Measurements from ENCODE around the gene CDH1.
"Not testable (repeated sequence)": the region's sequence is repeated elsewhere in the genome, so short reads cannot be mapped to it uniquely, and the experiment has no call there.

CDH1 gene

DNA sequence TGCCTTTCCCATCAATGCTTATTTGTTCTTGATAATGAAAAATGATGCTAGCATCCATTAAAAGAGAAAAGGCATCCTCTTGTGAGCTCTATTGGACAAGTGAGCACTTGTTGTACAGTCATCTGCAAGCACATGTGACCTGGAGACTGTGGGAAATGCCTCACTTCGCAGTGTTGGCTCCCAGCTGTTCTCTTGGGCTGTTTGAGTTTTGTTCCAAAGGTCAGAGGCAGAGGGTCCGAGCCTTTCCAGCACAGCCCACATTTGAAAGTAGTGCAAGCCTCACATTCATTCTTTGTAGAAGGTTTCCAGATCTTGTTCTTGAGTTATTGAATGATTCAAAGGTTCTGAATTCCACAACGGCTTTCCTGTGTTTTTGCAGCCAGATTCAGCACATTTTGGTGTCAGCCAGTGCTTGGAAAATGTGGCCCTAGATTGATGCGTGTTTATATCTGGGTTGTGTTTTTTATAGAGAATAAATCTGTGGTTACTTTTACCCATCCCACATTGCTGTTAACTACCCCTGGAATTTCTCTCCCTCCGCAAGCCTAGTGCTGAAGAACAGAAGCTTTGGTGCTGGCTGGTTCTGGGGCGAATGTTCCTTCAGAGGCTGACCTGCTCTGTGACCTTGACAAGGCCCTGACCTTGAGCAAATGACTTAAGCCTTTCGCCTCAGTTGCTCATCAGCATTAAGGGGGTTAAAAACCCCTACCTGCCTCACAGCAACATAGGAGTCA is 49.8 kb downstream of the CDH1 start:
- Mint-ChIP-seq H3K36me3 (no peaks in the 10 kb centered on the region), H3K9me3 (no peaks in the 10 kb centered on the region), H3K27ac (no peak overlapping the region), H3K4me3 (no peak overlapping the region), H3K4me1 (peaks cover 6% of the 10 kb centered on the region)
- no peak for DNase-seq (ENCODE audit: low spot score in 2 of 2)
- no peak for ATAC-seq

DNA sequence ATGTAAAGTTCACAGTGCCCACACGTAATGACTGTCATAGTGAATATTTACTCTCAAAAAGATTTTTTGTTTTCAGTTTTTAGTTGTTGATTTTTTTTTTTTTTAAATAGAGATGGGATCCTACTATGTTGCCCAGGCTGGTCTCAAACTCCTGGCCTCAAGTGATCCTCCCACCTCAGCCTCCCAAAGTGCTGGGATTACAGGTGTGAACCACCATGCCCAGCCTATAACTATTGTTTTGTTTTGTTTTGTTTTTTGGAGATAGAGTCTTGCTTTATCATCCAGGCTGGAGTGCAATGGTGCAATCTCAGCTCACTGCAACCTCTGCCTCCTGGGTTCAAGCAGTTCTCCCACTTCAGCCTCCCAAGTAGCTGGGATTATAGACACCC is 50.3 kb downstream of the CDH1 start:
- not testable (repeated sequence) for ATAC-seq; DNase-seq (ENCODE audit: low spot score in 2 of 2); H3K4me3 Mint-ChIP-seq; H3K36me3 Mint-ChIP-seq; H3K4me1 Mint-ChIP-seq; H3K9me3 Mint-ChIP-seq; H3K27ac Mint-ChIP-seq

DNA sequence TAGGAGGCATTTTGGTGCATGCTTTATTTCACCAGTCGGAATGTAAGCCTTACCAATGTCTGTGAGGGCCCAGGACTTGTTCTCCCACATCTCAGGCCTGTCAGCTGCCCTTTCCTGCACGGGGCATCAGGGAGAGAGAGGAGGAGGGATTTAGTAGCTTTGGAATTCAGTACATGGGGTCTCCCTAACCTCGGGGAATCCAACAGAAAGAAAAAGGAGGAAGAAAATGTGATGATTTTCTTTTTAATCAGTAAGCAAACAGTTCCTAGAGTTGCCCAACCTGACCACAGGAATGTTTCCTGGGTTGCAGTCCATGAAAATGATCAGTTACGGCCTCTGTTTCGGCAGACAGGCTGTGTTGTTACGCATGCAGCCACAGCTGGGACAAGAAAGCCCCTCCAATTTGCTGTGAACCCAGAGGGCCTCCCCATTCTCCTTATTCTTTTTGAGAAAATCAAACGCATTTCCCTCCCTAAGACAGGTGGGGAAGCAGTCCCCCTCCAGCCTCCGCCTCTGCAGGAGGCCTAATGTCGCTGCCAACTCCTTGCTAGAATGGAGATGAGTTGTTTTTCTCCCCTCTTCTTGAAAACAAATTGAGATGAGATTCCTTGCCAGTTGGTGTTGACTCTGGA is 53.2 kb downstream of the CDH1 start:
- ATAC-seq: no peak
- Mint-ChIP-seq H3K4me3 (no peak overlapping the region), H3K9me3 (no peaks in the 10 kb centered on the region), H3K4me1 (no peaks in the 10 kb centered on the region), H3K36me3 (no peaks in the 10 kb centered on the region), H3K27ac (no peak overlapping the region)
- no peak for DNase-seq (ENCODE audit: low spot score in 2 of 2)

DNA sequence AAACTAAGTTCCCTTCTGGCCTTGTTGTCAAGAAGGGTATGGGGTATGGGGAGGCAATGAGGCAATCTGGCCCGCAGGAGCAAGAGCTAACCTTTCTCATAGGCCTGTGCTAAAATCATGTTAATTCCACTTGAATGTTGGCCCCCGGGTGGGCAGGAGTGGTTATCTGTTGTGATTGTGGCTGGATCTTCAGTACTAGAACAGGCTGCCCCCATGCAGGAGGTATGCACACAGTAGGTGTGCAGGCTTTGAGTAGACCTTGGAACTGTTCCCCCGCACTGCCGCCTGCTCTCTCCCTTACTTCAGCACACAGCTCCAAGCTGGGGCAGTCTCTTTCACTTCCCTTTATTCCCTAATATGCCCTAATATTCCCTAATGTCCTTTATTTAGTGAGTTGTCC is 53.9 kb downstream of the CDH1 start:
- Mint-ChIP-seq H3K36me3 (no peaks in the 10 kb centered on the region), H3K4me3 (no peak overlapping the region), H3K27ac (no peak overlapping the region), H3K4me1 (no peaks in the 10 kb centered on the region), H3K9me3 (no peaks in the 10 kb centered on the region)
- DNase-seq (ENCODE audit: low spot score in 2 of 2): no peak
- ATAC-seq: no peak

DNA sequence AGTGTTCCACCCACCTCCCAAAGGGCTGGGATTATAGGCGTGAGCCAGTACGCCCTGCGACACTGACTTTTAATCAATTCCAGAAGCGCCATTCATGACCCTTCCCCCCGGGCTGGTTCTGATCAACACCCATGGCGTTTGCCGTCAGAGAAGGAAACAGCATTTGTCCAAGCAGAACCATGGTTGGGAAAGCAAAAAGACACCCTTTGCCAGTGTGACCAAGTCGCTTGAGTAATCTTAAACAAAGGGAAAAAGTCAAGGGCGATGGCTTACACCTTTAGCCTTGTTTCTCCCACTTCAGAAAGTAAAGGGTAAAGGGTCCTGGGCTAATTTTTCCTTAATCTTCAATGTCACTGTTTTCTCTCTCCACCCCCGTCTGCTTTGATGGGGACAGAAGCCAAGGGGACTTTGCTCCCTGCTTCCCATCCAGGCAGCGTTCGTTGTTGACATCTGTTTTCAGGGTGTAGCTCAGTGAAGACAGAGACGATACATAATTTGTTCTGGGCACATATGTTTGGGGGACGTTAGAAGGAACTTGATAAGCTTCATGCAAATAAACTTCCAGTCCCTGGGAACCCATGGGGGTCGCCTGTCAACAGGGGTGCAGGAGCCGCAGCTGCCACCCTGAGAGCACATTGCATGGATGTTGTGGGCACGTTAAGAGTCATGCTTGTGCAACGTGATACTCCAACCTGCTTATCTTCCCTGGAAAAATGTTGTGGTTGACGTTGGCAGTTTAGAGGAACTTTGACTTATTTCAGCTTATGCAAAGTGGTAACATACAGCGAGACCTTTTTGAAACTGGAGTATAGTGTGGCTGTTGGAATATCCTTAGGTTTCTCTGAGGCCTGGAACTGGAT is 55.6 kb downstream of the CDH1 start:
- no peaks in the 10 kb centered on the region for H3K4me1 Mint-ChIP-seq
- ATAC-seq (no peak), DNase-seq (ENCODE audit: low spot score in 2 of 2) (no peak)
- no peaks in the 10 kb centered on the region for H3K36me3 Mint-ChIP-seq
- H3K9me3 Mint-ChIP-seq: no peaks in the 10 kb centered on the region
- no peak overlapping the region for H3K4me3 Mint-ChIP-seq
- H3K27ac Mint-ChIP-seq: no peak overlapping the region

DNA sequence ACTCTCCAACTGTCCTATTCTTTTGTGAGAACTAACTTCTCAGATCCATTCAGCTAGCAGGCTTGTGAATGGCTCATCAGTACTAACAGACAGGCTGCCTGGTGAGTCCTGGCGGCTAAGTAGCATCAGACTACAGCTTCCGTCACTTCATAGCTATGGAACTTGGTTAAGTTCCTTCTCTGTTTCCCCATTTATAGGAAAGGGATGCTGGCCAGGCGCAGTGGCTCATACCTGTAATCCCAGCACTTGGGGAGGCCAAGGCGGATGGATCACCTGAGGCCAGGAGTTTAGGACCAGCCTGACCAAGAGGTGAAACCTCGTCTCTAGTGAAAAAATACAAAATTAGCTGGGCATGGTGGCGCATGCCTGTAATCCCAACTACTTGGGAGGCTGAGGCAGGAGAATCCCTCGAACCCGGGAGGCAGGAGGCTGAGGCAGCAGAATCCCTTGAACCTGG is 56.3 kb downstream of the CDH1 start:
- no peaks in the 10 kb centered on the region for H3K4me1 Mint-ChIP-seq
- H3K36me3 Mint-ChIP-seq: no peaks in the 10 kb centered on the region
- no peaks in the 10 kb centered on the region for H3K9me3 Mint-ChIP-seq
- ATAC-seq: no peak
- DNase-seq (ENCODE audit: low spot score in 2 of 2): no peak
- H3K4me3 Mint-ChIP-seq: no peak overlapping the region
- no peak overlapping the region for H3K27ac Mint-ChIP-seq

DNA sequence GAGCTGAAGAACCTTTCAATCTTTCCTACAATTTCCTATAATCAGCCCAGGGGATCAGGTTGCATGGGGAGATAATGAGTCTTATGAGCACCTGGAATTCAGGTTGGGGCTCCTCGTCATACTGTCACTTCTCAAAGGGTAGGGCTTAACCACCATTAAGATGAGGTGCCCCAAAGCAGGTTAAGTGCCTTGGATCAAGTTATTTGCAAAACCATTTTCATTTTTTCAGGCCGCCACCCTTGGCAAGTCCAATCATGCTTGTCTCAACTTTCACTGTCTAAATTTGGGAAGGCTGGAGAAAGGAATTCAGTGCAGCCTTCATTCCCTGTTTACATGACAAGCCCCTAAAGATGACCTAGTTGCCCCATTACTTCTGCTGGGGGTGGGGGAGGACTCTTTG is 61.3 kb downstream of the CDH1 start:
- DNase-seq (ENCODE audit: low spot score in 2 of 2) (no peak), ATAC-seq (no peak)
- no peaks in the 10 kb centered on the region for H3K9me3 Mint-ChIP-seq
- H3K4me1 Mint-ChIP-seq: no peaks in the 10 kb centered on the region
- no peak overlapping the region for H3K27ac Mint-ChIP-seq
- H3K4me3 Mint-ChIP-seq: no peak overlapping the region
- H3K36me3 Mint-ChIP-seq: no peaks in the 10 kb centered on the region

DNA sequence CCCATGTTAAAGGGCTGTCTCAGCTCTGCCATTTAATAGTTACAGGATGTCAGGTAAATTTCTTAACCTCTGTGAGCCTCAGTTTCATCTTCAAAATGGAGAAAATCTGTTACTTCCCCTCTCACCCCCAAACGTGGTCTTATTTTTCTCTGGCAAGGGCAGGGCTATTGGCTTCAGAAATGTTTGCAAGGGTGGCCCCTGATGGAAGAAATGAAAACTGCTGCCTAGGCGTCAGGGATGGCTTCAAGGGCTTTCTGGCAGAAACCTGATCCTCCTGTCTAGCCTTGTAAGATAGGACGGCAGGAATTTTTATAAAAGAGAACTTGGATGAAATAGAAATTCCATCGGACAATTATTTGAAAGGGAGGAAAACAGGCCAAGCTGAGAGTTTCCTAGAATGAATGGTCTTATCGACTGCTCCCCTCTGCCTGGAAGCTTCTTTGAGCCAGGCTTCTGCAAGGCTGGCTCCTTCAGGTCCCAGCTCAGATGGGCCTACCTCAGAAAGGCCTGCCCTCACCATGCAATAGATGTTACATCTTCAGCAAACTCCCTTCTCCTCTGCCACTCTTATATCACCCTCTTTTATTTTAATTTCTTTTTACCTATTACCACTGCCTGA is 63.3 kb downstream of the CDH1 start:
- Mint-ChIP-seq H3K4me3 (no peak overlapping the region), H3K4me1 (no peaks in the 10 kb centered on the region), H3K36me3 (no peaks in the 10 kb centered on the region), H3K9me3 (no peaks in the 10 kb centered on the region), H3K27ac (no peak overlapping the region)
- ATAC-seq (peak; percentile 49), DNase-seq (ENCODE audit: low spot score in 2 of 2) (peak; percentile 8 to 77)

DNA sequence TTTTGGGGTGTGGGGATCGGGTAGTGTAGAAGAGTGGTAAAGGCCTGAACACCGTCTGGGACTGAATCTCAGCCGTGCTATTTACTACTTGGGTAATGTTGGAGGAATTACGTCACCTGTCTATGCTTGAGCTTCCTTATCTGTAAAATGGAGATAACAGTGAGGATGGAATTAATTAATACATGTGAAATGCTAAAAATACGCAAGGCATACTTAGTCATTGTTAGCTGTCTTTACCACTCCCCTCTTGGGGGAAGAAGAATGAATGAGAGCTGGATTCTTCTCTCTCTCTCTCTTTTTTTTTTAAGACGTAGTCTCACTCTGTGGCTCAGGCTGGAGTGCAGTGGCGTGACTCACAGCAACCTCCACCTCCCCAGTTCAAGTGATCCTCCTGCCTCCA is 65.1 kb downstream of the CDH1 start:
- H3K9me3 Mint-ChIP-seq: no peaks in the 10 kb centered on the region

DNA sequence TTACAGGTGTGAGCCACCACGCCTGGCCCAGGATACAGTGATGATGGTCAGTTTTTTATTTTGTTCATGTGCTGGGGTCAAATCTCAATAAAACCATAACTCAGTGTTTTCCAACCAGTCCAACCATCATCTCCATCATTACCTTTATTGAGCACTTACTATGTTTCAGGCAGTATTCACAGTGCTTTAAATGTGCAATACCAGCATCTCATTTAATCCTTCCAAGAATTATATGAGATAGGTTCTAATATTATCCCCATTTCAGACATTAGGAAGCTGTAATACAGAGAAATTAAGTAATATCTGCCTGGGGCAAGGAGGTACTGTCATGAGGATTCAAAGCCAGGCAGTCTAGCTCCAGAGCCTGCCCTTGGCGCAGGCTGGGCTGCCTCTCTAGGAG is 69.3 kb downstream of the CDH1 start:
- Mint-ChIP-seq H3K36me3 (no peaks in the 10 kb centered on the region), H3K9me3 (no peaks in the 10 kb centered on the region), H3K4me3 (no peak overlapping the region), H3K27ac (no peak overlapping the region), H3K4me1 (no peaks in the 10 kb centered on the region)
- no peak for ATAC-seq
- DNase-seq (ENCODE audit: low spot score in 2 of 2): no peak

More for the DNA sequence above, 65.1 kb downstream of the CDH1 start:
- Mint-ChIP-seq H3K27ac (no peak overlapping the region), H3K4me3 (no peak overlapping the region), H3K4me1 (no peaks in the 10 kb centered on the region), H3K36me3 (no peaks in the 10 kb centered on the region)
- ATAC-seq (no peak), DNase-seq (ENCODE audit: low spot score in 2 of 2) (no peak)

DNA sequence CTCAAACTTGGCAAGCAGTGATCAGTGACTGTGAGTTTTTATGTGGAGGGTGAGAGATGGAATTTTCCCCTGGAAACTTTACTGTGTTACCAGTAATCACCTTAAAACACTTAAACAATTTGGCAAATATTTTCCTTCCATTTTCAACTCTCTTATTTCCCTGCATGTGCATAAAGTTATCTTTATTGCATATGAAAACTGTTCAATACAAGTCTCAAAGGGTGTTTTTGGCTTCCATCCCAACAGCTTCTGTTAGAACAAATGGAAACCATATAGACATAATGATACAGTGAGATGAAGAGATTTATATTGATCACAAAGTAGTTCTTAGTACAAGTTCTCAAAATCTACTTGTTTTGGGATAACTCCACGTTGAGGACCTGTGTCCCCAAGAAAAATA is 69.9 kb downstream of the CDH1 start:
- no peaks in the 10 kb centered on the region for H3K9me3 Mint-ChIP-seq
- H3K4me1 Mint-ChIP-seq: no peaks in the 10 kb centered on the region
- no peaks in the 10 kb centered on the region for H3K36me3 Mint-ChIP-seq
- no peak for DNase-seq (ENCODE audit: low spot score in 2 of 2)
- H3K4me3 Mint-ChIP-seq: no peak overlapping the region
- H3K27ac Mint-ChIP-seq: no peak overlapping the region
- no peak for ATAC-seq

DNA sequence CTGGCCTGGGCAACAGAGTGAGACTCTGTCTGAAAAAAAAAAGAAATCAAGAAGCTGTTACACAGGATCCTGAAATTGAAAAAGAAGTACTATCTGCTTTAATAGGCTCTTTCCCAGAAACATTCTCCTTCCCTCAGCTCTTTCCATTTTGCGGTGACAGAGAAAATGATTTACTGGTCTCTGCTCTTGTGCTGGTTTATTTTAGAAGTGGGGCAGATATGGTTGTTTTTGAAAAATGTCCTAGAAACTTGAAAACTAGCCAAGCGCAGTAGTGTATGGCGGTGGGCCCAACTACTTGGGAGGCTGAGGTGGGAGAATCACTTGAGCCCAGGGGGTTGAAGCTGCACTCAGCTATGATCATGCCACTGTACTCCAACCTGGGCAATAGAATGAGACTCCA is 77.4 kb downstream of the CDH1 start:
- DNase-seq (ENCODE audit: low spot score in 2 of 2): no peak
- Mint-ChIP-seq H3K9me3 (no peaks in the 10 kb centered on the region), H3K27ac (no peak overlapping the region), H3K4me3 (no peak overlapping the region), H3K36me3 (no peaks in the 10 kb centered on the region), H3K4me1 (no peaks in the 10 kb centered on the region)
- no peak for ATAC-seq

DNA sequence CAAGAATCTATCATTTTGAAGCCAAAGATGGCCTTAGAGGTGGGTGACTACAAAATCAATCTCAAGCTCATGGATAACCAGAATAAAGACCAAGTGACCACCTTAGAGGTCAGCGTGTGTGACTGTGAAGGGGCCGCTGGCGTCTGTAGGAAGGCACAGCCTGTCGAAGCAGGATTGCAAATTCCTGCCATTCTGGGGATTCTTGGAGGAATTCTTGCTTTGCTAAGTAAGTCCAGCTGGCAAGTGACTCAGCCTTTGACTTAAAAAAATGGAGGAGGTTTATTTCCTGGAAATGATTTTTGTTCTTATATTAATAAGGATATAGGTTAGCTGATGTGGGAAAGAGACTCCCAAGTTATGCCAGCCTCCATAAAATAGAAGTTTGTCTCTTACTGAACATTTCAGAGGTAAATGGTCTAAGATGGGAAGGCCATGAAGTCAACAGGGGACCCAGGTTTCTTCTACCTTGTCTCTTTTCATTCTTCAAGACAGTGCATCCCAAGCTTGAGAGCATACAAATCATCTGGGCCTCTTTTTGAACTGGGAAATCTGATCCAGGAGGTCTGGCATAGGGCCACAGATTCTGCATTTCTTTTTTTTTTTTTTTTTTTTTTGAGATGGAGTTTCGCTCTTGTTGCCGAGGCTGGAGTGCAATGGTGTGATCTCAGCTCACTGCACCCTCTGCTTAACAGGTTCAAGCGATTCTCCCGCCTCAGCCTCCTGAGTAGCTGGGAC is 86.5 kb downstream of the CDH1 start:
- Mint-ChIP-seq H3K4me3 (no peak overlapping the region), H3K9me3 (no peaks in the 10 kb centered on the region), H3K27ac (no peak overlapping the region), H3K4me1 (no peaks in the 10 kb centered on the region), H3K36me3 (no peaks in the 10 kb centered on the region)
- DNase-seq (ENCODE audit: low spot score in 2 of 2) (no peak), ATAC-seq (no peak)

DNA sequence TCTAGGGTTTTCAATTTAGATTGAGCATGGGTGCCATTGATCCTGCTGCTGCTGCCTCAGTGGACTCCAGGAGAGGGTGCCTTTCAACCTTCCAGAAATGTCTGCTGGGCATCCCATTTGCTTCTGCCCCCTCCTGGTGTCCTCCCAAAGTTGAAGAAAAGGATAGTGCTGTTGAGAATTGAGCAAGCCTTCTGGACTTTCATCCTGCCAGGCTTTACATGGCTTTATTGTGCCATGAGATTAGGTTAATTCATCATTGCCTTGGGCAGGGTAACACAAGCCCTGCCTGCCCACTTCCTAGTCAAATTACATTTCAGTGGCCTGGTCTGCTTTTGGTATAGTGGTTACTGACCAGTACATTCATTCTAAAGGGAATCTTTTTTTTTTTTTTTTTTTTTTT is 88.3 kb downstream of the CDH1 start:
- ATAC-seq (no peak), DNase-seq (ENCODE audit: low spot score in 2 of 2) (no peak)
- Mint-ChIP-seq H3K4me3 (no peak overlapping the region), H3K9me3 (no peaks in the 10 kb centered on the region), H3K4me1 (no peaks in the 10 kb centered on the region), H3K36me3 (no peaks in the 10 kb centered on the region), H3K27ac (no peak overlapping the region)

DNA sequence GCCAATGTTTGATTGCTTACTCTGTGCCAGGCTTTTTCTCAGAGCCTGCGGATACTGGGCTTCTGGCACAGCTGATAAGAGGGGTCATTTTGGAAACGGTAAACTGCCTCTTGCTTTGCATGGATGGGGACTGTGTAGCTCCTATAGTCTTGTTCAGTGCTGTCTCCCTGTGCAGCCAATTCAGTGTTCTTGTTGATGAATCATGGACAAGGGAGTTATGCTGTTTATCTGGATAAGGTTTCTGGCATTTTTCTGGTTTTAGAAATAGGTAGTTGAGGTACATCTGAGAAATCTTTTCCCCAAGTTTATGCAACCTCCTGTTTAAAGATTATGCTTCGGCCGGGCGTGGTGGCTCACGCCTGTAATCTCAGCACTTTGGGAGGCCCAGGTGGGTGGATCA is 89.6 kb downstream of the CDH1 start:
- Mint-ChIP-seq H3K4me1 (no peaks in the 10 kb centered on the region), H3K36me3 (no peaks in the 10 kb centered on the region), H3K4me3 (no peak overlapping the region), H3K9me3 (no peaks in the 10 kb centered on the region), H3K27ac (no peak overlapping the region)
- ATAC-seq (no peak), DNase-seq (ENCODE audit: low spot score in 2 of 2) (no peak)

Measured in stimulated activated effector memory CD8-positive, alpha-beta T cell treated with anti-CD3 and anti-CD28 coated beads, Interleukin-12 subunit alpha, Interleukin-12 subunit beta, amount 100 ng/mL, for 72 hours (primary cell).